HG02840 (cell line): ENCODE data around the gene ZNF277.

ENCODE experiments used
- ATAC-seq: cut with Tn5 transposase; IDR thresholded peaks from one replicate; pipeline ENCODE4 v1.9.1; 2021; ENCODE audit warnings: mild to moderate bottlenecking, moderate library complexity, moderate number of reproducible peaks; ENCODE audit not compliant: unreplicated experiment, low FRiP score

Gene ZNF277

GRCh38 chr7:112183266-112183665 is 23.2 kb upstream of the ZNF277 start:
- no peak for ATAC-seq

- no peak for ATAC-seq
Observed at GRCh38 chr7:112184455-112184854, 22.0 kb upstream of the ZNF277 start.

- ATAC-seq = no peak
Observed at GRCh38 chr7:112185005-112185834, 21.3 kb upstream of the ZNF277 start.

GRCh38 chr7:112186300-112186699 is 20.2 kb upstream of the ZNF277 start:
- ATAC-seq = no peak

GRCh38 chr7:112188257-112188656 is 18.2 kb upstream of the ZNF277 start:
- ATAC-seq = no peak

- no peak for ATAC-seq
Observed at GRCh38 chr7:112189691-112190090, 16.8 kb upstream of the ZNF277 start.

- no peak for ATAC-seq
Observed at GRCh38 chr7:112190120-112190519, 16.4 kb upstream of the ZNF277 start.

GRCh38 chr7:112192236-112193154 is 14.0 kb upstream of the ZNF277 start:
- ATAC-seq = no peak

- no peak for ATAC-seq
Observed at GRCh38 chr7:112193915-112194502, 12.5 kb upstream of the ZNF277 start.

- ATAC-seq = no peak
Observed at GRCh38 chr7:112195717-112196116, 10.8 kb upstream of the ZNF277 start.

GRCh38 chr7:112197322-112197721 is 9.2 kb upstream of the ZNF277 start:
- ATAC-seq = no peak

- no peak for ATAC-seq
Observed at GRCh38 chr7:112199035-112199655, 7.3 kb upstream of the ZNF277 start.

- ATAC-seq = no peak
Observed at GRCh38 chr7:112199672-112200071, 6.8 kb upstream of the ZNF277 start.

GRCh38 chr7:112201411-112201810 is 5.1 kb upstream of the ZNF277 start:
- ATAC-seq = no peak

- no peak for ATAC-seq
Observed at GRCh38 chr7:112201839-112202238, 4.7 kb upstream of the ZNF277 start.

- ATAC-seq = no peak
Observed at GRCh38 chr7:112202816-112203215, 3.7 kb upstream of the ZNF277 start.

- ATAC-seq = no peak
Observed at GRCh38 chr7:112203365-112203739, 3.1 kb upstream of the ZNF277 start.

- no peak for ATAC-seq
Observed at GRCh38 chr7:112204499-112205342, 1.8 kb upstream of the ZNF277 start.

- ATAC-seq = peak; percentile 2
Observed at GRCh38 chr7:112205343-112206237, 905 bp upstream of the ZNF277 start.
